ENCODE measurements around the gene RITA1. TPM values are rescaled to one million over a fixed set of nuclear protein-coding genes. Genes with fewer than 3 reads are reported as not detected.
A peak's percentile ranks its signal among the peaks of the same experiment; 100 is the strongest.

Gene RITA1
- total and polyA plus RNA-seq, 2 experiments from 2014 or later = 20.0 to 40.4 TPM

DNA sequence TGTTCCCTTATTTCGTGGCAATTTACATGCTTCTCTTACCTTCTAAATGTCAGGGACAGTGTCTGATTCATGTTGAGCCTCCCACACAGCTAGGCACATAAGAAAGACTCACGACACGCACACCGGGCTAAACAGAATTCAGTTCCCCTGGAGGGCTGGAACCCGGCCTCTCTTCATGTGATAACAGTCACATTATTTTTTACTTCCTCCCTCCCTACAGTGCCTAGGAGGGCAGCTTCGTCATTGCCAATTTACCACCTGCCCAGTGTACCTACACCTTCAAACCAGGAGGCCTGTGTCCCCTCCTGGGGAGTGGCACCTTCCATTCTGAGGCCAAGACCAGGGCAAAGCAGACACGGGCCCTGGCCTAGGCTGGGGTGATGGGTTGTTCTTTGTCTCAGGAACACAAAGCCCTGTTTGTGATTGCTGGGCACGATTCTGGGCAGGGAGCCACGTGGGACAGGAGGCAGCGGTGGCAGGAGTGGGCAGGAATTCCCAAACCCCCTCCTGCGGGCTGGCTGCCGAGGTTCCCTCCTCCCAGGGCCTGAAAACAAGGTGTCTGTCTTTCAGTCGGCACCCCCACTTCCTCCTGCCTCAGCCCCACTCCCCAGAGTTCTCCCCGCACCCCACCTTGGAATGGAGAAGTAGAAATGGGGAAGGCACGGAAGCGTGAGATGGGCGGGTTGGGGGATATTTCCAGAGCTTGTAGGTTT is 43.2 kb upstream of the RITA1 start (continued):
- TF ChIP-seq, protein P1, sequence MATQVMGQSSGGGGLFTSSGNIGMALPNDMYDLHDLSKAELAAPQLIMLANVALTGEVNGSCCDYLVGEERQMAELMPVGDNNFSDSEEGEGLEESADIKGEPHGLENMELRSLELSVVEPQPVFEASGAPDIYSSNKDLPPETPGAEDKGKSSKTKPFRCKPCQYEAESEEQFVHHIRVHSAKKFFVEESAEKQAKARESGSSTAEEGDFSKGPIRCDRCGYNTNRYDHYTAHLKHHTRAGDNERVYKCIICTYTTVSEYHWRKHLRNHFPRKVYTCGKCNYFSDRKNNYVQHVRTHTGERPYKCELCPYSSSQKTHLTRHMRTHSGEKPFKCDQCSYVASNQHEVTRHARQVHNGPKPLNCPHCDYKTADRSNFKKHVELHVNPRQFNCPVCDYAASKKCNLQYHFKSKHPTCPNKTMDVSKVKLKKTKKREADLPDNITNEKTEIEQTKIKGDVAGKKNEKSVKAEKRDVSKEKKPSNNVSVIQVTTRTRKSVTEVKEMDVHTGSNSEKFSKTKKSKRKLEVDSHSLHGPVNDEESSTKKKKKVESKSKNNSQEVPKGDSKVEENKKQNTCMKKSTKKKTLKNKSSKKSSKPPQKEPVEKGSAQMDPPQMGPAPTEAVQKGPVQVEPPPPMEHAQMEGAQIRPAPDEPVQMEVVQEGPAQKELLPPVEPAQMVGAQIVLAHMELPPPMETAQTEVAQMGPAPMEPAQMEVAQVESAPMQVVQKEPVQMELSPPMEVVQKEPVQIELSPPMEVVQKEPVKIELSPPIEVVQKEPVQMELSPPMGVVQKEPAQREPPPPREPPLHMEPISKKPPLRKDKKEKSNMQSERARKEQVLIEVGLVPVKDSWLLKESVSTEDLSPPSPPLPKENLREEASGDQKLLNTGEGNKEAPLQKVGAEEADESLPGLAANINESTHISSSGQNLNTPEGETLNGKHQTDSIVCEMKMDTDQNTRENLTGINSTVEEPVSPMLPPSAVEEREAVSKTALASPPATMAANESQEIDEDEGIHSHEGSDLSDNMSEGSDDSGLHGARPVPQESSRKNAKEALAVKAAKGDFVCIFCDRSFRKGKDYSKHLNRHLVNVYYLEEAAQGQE (IDR thresholded peaks at IDR 0.05; ENCODE audit: unreplicated experiment) = no peak

DNA sequence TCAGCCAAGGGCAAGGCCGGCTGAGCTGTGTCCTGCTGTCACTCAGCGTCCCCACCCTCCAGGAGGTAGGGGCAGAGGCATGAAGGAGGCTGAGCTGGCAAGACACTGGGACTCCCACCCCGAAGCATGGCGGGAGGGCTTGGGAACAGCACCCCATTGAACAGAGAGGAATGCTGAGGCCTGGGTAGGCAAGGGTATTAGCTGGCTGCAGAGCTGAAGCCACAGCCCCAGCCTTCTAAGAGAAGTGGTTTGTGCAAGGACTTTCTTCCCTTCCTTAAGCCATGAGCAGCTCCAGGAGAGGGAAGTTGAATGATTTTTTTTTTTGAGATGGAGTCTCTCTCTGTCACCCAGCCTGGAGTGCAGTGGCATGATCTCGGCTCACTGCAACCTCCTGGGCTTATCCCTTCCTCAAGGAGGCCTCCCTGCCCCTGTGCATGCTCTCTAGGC is 42.6 kb upstream of the RITA1 start:
- Histone ChIP-seq H2AFZ (peak overlapping the region; percentile 90), H3K4me3 (no peak overlapping the region), H3K4me1 (ENCODE audit: insufficient read depth) (no peaks in the 10 kb centered on the region), H3K27ac (ENCODE audit: low read depth) (no peak overlapping the region), H3K9me2 (ENCODE audit: insufficient read depth) (no peaks in the 10 kb centered on the region), H3K27me3 (ENCODE audit: insufficient read depth) (no peaks in the 10 kb centered on the region), H3F3A (replicated peaks; ENCODE audit: low read depth) (no peaks in the 10 kb centered on the region), H3K79me2 (replicated peaks; ENCODE audit: insufficient read depth) (no peaks in the 10 kb centered on the region), H4K20me1 (replicated peaks; ENCODE audit: insufficient read depth) (no peaks in the 10 kb centered on the region), H3K4me2 (no peak overlapping the region), H3K36me3 (ENCODE audit: insufficient read depth) (no peaks in the 10 kb centered on the region)
- Mint-ChIP-seq H3K4me1 (peaks cover 7% of the 10 kb centered on the region; the same call in 1 of the 3 replicates), H3K27ac (no peak overlapping the region), H3K4me3 (no peak overlapping the region), H3K9me3 (peaks cover 8% of the 10 kb centered on the region; the same call in 2 of the 3 replicates), H3K27me3 (ENCODE audit: insufficient read depth, low read depth, poor library complexity) (peaks cover 2% of the 10 kb centered on the region), H3K36me3 (ENCODE audit: low read depth) (peaks cover 4% of the 10 kb centered on the region; the same call in 1 of the 3 replicates)
- ATAC-seq (no peak), DNase-seq (ENCODE audit: low spot score) (no peak)
- TF ChIP-seq EZH2 (IDR thresholded peaks at IDR 0.05; ENCODE audit: low read depth, unreplicated experiment) (no peak), STAT1 (IDR thresholded peaks at IDR 0.05; ENCODE audit: unreplicated experiment) (no peak), EZH2phosphoT487 (IDR thresholded peaks at IDR 0.05; ENCODE audit: unreplicated experiment) (no peak), JUNB (IDR thresholded peaks at IDR 0.05; ENCODE audit: unreplicated experiment) (no peak), POLR2AphosphoS5 (IDR thresholded peaks at IDR 0.05; ENCODE audit: low read depth) (no peak), CREB1 (CRISPR knock-in tag; IDR thresholded peaks at IDR 0.05; ENCODE audit: low read depth) (no peak), NANOG (IDR thresholded peaks at IDR 0.05; ENCODE audit: borderline replicate concordance) (no peak), ZNF331 (CRISPR knock-in tag; IDR thresholded peaks at IDR 0.05; ENCODE audit: low read depth) (no peak)
- TF ChIP-seq, protein P2, sequence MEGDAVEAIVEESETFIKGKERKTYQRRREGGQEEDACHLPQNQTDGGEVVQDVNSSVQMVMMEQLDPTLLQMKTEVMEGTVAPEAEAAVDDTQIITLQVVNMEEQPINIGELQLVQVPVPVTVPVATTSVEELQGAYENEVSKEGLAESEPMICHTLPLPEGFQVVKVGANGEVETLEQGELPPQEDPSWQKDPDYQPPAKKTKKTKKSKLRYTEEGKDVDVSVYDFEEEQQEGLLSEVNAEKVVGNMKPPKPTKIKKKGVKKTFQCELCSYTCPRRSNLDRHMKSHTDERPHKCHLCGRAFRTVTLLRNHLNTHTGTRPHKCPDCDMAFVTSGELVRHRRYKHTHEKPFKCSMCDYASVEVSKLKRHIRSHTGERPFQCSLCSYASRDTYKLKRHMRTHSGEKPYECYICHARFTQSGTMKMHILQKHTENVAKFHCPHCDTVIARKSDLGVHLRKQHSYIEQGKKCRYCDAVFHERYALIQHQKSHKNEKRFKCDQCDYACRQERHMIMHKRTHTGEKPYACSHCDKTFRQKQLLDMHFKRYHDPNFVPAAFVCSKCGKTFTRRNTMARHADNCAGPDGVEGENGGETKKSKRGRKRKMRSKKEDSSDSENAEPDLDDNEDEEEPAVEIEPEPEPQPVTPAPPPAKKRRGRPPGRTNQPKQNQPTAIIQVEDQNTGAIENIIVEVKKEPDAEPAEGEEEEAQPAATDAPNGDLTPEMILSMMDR (conservative IDR thresholded peaks at IDR 0.05; ENCODE audit: low read depth in 2 of 2) = no peak
- TF ChIP-seq, protein P3, sequence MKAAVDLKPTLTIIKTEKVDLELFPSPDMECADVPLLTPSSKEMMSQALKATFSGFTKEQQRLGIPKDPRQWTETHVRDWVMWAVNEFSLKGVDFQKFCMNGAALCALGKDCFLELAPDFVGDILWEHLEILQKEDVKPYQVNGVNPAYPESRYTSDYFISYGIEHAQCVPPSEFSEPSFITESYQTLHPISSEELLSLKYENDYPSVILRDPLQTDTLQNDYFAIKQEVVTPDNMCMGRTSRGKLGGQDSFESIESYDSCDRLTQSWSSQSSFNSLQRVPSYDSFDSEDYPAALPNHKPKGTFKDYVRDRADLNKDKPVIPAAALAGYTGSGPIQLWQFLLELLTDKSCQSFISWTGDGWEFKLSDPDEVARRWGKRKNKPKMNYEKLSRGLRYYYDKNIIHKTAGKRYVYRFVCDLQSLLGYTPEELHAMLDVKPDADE (IDR thresholded peaks at IDR 0.05) = no peak
- TF ChIP-seq, protein P4, sequence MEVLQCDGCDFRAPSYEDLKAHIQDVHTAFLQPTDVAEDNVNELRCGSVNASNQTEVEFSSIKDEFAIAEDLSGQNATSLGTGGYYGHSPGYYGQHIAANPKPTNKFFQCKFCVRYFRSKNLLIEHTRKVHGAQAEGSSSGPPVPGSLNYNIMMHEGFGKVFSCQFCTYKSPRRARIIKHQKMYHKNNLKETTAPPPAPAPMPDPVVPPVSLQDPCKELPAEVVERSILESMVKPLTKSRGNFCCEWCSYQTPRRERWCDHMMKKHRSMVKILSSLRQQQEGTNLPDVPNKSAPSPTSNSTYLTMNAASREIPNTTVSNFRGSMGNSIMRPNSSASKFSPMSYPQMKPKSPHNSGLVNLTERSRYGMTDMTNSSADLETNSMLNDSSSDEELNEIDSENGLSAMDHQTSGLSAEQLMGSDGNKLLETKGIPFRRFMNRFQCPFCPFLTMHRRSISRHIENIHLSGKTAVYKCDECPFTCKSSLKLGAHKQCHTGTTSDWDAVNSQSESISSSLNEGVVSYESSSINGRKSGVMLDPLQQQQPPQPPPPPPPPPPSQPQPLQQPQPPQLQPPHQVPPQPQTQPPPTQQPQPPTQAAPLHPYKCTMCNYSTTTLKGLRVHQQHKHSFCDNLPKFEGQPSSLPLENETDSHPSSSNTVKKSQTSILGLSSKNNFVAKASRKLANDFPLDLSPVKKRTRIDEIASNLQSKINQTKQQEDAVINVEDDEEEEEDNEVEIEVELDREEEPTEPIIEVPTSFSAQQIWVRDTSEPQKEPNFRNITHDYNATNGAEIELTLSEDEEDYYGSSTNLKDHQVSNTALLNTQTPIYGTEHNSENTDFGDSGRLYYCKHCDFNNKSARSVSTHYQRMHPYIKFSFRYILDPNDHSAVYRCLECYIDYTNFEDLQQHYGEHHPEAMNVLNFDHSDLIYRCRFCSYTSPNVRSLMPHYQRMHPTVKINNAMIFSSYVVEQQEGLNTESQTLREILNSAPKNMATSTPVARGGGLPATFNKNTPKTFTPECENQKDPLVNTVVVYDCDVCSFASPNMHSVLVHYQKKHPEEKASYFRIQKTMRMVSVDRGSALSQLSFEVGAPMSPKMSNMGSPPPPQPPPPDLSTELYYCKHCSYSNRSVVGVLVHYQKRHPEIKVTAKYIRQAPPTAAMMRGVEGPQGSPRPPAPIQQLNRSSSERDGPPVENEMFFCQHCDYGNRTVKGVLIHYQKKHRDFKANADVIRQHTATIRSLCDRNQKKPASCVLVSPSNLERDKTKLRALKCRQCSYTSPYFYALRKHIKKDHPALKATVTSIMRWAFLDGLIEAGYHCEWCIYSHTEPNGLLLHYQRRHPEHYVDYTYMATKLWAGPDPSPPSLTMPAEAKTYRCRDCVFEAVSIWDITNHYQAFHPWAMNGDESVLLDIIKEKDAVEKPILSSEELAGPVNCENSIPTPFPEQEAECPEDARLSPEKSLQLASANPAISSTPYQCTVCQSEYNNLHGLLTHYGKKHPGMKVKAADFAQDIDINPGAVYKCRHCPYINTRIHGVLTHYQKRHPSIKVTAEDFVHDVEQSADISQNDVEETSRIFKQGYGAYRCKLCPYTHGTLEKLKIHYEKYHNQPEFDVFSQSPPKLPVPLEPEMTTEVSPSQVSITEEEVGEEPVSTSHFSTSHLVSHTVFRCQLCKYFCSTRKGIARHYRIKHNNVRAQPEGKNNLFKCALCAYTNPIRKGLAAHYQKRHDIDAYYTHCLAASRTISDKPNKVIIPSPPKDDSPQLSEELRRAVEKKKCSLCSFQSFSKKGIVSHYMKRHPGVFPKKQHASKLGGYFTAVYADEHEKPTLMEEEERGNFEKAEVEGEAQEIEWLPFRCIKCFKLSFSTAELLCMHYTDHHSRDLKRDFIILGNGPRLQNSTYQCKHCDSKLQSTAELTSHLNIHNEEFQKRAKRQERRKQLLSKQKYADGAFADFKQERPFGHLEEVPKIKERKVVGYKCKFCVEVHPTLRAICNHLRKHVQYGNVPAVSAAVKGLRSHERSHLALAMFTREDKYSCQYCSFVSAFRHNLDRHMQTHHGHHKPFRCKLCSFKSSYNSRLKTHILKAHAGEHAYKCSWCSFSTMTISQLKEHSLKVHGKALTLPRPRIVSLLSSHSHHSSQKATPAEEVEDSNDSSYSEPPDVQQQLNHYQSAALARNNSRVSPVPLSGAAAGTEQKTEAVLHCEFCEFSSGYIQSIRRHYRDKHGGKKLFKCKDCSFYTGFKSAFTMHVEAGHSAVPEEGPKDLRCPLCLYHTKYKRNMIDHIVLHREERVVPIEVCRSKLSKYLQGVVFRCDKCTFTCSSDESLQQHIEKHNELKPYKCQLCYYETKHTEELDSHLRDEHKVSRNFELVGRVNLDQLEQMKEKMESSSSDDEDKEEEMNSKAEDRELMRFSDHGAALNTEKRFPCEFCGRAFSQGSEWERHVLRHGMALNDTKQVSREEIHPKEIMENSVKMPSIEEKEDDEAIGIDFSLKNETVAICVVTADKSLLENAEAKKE (CRISPR knock-in tag; IDR thresholded peaks at IDR 0.05) = no peak
